Activated naive CD4-positive, alpha-beta T cell treated with anti-CD3 and anti-CD28 coated beads, Interleukin-2, amount 50 U/mL, for 24 hours (primary cell): Measurements from ENCODE around the gene SLC4A5.

Experiments
- H3K27ac Mint-ChIP-seq: one replicate; pipeline ENCODE4 v1.8.0; 2021; ENCODE audit warnings: mild to moderate bottlenecking, mixed read lengths
- H3K27me3 Mint-ChIP-seq: one replicate; pipeline ENCODE4 v1.8.0; 2021; ENCODE audit warnings: mixed read lengths
- H3K36me3 Mint-ChIP-seq: one replicate; pipeline ENCODE4 v1.8.0; 2021; ENCODE audit warnings: mixed read lengths
- H3K4me1 Mint-ChIP-seq: one replicate; pipeline ENCODE4 v1.8.0; 2021; ENCODE audit warnings: mixed read lengths
- H3K4me3 Mint-ChIP-seq: one replicate; pipeline ENCODE4 v1.8.0; 2021; ENCODE audit warnings: mild to moderate bottlenecking, mixed read lengths
- H3K9me3 Mint-ChIP-seq: one replicate; pipeline ENCODE4 v1.8.0; 2021; ENCODE audit warnings: mixed read lengths

The SLC4A5 gene

DNA sequence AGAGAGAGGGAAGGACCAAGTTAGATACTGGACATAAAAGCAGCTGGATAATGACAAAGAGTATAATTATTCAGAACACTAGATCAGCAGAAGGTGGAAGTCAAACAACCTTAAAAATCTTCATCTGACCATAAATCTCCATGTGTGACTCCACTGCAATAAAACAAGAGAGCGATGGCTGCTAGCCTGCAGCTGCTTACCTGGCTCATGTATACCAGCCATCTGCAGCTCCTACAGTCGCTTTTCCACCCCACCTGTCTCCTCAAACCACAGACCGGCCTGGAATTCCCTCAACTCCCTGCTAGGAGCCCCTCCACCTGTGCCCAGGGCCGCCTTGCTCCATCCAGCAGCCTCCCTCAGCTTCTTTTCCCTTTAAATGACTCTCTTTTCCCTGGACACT, 64.5 kb downstream of the SLC4A5 start:
- H3K27ac Mint-ChIP-seq, result no peak overlapping the region

DNA sequence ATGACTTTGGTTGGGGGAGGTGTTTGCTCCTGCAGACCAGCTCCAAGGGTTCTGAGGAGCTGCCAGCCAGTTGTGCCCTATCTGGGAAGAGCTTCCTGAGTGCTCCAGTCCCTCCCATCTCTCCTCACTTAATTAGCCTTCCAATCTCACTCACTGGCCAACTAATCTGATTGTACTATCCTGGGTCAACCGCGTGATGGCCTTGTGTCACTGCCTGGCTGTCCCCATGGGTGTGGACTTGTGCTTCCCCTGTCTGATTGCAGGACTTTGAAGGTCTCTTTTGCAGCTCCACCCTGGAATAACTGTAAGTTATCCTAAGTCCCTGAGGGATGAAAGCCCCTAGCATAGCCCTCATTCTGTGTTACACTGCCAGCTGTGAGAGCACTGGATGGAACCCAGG, 65.0 kb downstream of the SLC4A5 start:
- Mint-ChIP-seq H3K36me3 (peaks cover 3% of the 10 kb centered on the region), H3K27me3 (no peaks in the 10 kb centered on the region), H3K4me3 (no peak overlapping the region), H3K27ac (no peak overlapping the region), H3K4me1 (no peaks in the 10 kb centered on the region), H3K9me3 (no peaks in the 10 kb centered on the region)

More for the DNA sequence above, 64.5 kb downstream of the SLC4A5 start:
- H3K36me3 Mint-ChIP-seq, result peaks cover 5% of the 10 kb centered on the region
- no peaks in the 10 kb centered on the region for H3K4me1 Mint-ChIP-seq
- no peak overlapping the region for H3K4me3 Mint-ChIP-seq
- H3K27me3 Mint-ChIP-seq, result no peaks in the 10 kb centered on the region
- no peaks in the 10 kb centered on the region for H3K9me3 Mint-ChIP-seq

DNA sequence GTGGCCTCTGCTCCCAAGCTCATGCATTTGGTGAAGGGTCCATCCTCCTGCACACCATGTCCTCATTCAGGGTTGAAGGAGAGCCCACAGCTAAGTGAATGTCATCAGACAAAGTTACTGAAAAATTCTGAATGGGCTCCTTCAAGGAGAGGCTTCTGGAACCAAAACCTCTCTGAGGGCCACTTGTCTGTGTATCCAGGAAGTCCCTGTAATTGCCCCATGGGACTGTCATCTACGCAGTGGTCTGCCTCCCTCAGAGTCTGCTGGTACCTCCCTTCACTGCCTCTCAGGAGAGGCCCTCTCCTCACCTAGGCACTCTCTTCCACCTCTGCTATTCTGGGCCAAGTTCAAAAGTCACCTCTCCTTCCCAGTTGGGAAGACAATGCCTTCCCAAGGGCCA, 68.0 kb downstream of the SLC4A5 start:
- peaks cover 3% of the 10 kb centered on the region for H3K36me3 Mint-ChIP-seq
- H3K4me3 Mint-ChIP-seq, result no peak overlapping the region
- no peaks in the 10 kb centered on the region for H3K4me1 Mint-ChIP-seq
- no peak overlapping the region for H3K27ac Mint-ChIP-seq
- H3K27me3 Mint-ChIP-seq, result no peaks in the 10 kb centered on the region
- no peaks in the 10 kb centered on the region for H3K9me3 Mint-ChIP-seq

DNA sequence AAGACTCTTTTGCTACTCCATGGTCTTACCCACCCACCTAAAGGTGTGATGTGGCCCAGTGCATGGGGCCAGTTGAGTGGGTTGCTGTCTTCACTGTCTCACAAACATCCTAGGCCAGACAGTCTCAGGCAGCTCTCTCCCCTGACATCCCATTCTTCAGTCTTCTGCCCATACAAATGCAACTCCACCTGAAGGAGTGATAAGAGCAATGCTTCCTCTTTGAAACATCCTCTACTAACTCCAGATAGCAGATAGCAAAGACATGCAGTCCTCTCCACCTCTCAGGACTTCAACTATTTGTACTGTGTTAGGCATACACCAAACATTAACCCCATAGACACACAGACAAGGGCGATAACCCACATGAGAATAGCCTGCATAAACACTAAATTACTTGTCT, 73.5 kb downstream of the SLC4A5 start:
- Mint-ChIP-seq H3K4me1 (peaks cover 21% of the 10 kb centered on the region), H3K36me3 (peaks cover 3% of the 10 kb centered on the region), H3K27ac (peak overlapping the region; percentile 43), H3K4me3 (no peak overlapping the region), H3K9me3 (no peaks in the 10 kb centered on the region), H3K27me3 (no peaks in the 10 kb centered on the region)

DNA sequence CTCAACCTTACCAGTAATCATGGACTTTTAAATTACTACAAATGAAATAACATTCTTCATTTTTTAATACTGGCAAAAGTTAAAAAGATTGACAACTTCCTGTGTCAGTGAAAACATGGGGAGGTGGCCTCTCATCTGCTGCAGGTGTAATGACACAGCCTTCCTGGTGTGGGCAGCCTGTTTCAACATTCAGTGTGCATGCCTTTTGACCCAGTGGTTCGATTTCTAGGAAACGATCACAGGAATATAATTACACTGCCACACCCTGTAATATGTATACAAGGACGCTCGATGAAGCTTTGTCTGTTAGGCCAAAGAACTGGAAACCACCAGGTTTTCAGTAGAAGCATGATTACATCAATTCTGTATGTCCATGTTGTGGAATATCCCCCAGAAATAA, 76.1 kb downstream of the SLC4A5 start:
- Mint-ChIP-seq H3K27ac (no peak overlapping the region), H3K36me3 (peaks cover 3% of the 10 kb centered on the region), H3K4me1 (peaks cover 21% of the 10 kb centered on the region), H3K9me3 (no peaks in the 10 kb centered on the region), H3K4me3 (peak overlapping the region; percentile 20), H3K27me3 (no peaks in the 10 kb centered on the region)

DNA sequence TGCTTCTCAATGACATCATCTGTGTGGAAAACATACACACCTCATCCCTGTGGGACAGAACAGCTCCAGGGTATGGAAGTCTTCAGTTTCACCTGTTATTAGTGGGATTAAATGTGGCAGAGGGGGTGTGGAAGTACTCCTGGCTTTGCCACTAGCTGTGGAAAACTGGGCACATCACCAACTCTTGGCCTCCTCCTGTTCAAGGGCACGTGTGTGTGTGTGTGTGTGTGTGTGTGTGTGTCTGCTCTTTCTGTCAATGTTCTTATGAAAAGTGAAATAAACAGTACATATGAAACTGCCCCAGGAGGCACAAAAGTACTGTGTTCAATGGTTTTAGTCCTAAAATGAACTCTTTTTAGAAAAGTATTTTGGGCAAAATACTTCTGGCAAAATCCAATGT, 78.9 kb downstream of the SLC4A5 start:
- Mint-ChIP-seq H3K4me3 (no peak overlapping the region), H3K4me1 (peaks cover 16% of the 10 kb centered on the region), H3K27ac (no peak overlapping the region), H3K27me3 (no peaks in the 10 kb centered on the region), H3K36me3 (peaks cover 2% of the 10 kb centered on the region), H3K9me3 (no peaks in the 10 kb centered on the region)

DNA sequence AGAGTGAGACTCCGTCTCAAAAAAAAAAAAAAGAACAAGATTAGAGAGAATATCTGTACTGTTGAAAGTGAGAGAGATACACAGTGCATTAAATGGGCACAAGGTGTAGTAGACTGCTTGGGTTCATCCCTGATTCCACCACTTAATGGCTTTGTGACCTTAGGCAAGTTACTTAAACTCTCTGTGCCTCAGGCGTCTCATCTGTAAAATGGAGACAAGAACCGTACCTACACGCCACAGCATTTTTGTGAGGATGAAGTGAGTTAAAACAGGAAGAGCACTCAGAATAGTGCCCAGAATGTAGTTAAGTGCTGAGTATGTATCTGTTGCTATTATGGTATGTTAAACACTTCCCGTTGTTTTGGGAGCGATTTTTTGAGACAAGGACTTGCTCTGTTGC, 80.5 kb downstream of the SLC4A5 start:
- no peaks in the 10 kb centered on the region for H3K27me3 Mint-ChIP-seq
- H3K4me3 Mint-ChIP-seq, result no peak overlapping the region
- peaks cover 13% of the 10 kb centered on the region for H3K4me1 Mint-ChIP-seq
- no peaks in the 10 kb centered on the region for H3K9me3 Mint-ChIP-seq
- H3K36me3 Mint-ChIP-seq, result peaks cover 2% of the 10 kb centered on the region
- H3K27ac Mint-ChIP-seq, result no peak overlapping the region

DNA sequence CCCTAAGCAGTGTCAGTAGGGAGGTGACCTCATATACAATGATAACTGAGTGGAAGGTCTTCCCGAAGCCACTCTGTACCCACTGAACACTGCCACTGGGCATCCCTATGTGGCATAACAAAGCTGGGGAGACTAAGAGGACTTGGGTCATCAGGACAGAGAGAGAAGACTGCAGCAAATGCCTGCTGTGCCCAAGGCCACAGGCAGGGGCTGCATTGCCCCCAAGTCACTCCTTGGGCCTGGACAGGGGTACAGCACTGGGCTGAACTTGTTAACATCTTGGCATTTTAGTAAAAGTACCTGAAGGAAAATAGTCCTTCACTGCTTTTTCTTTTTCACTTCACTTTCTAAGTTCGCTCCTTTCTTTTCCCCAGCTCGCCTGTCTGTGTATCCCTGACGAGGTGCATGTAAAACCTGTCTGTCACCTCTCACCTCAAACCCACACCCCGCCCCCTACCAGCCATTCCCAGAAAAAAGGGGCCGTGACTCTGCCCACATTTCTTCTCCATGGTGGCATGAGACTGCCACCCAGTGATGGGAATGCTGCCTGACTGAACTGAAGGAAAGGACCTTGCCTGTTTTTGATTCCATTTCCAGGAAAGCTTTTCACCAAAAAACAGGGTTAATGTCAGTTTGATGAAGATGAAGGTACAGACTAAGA, 81.9 kb downstream of the SLC4A5 start:
- peaks cover 2% of the 10 kb centered on the region for H3K36me3 Mint-ChIP-seq
- no peaks in the 10 kb centered on the region for H3K9me3 Mint-ChIP-seq
- H3K4me1 Mint-ChIP-seq, result peaks cover 4% of the 10 kb centered on the region
- H3K4me3 Mint-ChIP-seq, result no peak overlapping the region
- H3K27me3 Mint-ChIP-seq, result no peaks in the 10 kb centered on the region
- no peak overlapping the region for H3K27ac Mint-ChIP-seq

DNA sequence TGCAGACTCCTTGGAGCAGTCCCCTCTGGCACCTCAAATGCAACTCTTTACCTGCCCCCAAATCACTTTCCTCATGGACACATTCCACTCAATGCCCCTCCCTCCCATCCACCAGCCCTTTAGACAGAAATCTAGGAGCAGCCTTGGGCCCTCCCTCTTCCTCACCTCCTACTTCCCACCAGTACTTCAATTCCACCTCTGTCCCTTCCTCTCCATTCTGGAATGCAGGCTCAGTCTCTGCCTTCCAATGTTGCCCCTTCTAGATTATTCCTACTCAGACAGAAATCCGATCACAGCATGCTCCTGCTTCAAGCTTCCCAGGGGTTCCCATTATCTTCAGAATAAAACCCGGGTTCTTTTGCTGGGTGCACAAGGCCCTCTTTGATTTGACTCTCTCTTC, 82.7 kb downstream of the SLC4A5 start:
- no peaks in the 10 kb centered on the region for H3K9me3 Mint-ChIP-seq
- H3K27me3 Mint-ChIP-seq, result no peaks in the 10 kb centered on the region
- H3K4me1 Mint-ChIP-seq, result no peaks in the 10 kb centered on the region
- no peak overlapping the region for H3K4me3 Mint-ChIP-seq
- peaks cover 2% of the 10 kb centered on the region for H3K36me3 Mint-ChIP-seq
- no peak overlapping the region for H3K27ac Mint-ChIP-seq

DNA sequence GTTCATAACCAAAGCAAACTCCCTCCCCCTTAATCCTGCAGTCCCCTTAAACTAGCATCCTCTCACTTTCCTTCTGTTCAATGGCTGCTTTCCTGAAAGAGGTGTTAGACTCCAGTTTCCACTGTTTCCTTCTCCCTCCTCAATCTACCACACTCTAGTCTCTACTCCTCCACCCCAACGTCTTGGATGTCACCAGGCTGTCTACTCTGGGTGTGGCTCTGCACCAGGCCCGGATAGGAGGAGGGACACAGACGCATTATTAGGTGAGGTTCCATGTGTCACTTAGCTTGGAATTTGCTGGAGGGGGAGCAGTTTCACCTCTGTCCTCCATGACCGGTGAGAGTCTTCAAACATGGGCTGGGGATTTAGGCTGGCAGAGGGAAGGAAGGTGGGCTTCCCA, 83.5 kb downstream of the SLC4A5 start:
- Mint-ChIP-seq H3K27me3 (no peaks in the 10 kb centered on the region), H3K4me1 (no peaks in the 10 kb centered on the region), H3K36me3 (peaks cover 2% of the 10 kb centered on the region), H3K27ac (peak overlapping the region; percentile 47), H3K9me3 (no peaks in the 10 kb centered on the region), H3K4me3 (no peak overlapping the region)

DNA sequence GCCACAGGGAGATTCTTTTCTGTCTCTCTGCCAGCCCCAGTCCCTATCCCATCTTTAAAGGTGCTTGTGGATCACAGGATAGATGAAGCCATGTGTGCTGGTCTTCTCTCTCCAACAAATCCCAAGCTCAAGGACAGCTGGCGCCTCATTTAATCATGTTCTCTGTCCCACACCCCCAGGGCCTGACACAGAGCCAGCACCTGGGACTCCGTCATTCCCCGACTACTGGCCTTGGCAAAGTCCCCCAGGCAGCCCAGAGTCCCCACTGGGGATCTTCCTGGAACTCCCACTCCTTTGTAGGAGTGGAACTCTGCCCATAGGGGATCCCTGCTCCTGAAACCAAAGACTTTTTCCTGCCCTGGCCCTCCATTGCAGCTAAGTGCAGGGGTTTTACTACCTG, 84.0 kb downstream of the SLC4A5 start:
- peaks cover 2% of the 10 kb centered on the region for H3K36me3 Mint-ChIP-seq
- no peak overlapping the region for H3K4me3 Mint-ChIP-seq
- H3K27ac Mint-ChIP-seq, result no peak overlapping the region
- H3K9me3 Mint-ChIP-seq, result no peaks in the 10 kb centered on the region
- H3K4me1 Mint-ChIP-seq, result no peaks in the 10 kb centered on the region
- H3K27me3 Mint-ChIP-seq, result no peaks in the 10 kb centered on the region

DNA sequence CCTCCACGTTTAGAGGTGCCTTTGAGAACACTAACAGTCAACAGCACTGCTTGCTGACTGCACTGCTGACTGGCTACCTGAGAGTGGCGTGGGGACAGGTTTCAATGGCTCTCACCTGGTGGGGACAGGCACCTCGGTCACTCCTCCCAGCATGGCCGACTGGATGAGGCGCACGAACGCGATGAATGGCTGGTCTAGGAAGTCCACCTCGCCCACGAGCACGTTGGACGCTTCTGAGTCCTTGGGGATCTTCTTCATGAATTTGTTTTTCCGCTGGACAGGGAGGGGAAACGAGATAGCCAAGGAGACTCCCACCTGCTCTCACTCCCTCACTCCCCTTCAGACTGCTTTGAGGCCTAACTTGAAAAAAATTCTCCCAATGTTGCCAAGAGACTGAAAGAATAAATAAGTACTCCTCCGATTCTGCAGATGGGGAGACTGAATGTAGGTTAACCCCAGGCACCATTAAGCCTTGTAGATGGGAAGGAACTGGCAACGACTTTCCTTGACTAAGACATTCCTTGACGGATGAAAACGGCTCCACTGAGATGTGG, 87.5 kb downstream of the SLC4A5 start:
- Mint-ChIP-seq H3K4me1 (no peaks in the 10 kb centered on the region), H3K4me3 (no peak overlapping the region), H3K9me3 (no peaks in the 10 kb centered on the region), H3K36me3 (no peaks in the 10 kb centered on the region), H3K27ac (no peak overlapping the region), H3K27me3 (no peaks in the 10 kb centered on the region)

DNA sequence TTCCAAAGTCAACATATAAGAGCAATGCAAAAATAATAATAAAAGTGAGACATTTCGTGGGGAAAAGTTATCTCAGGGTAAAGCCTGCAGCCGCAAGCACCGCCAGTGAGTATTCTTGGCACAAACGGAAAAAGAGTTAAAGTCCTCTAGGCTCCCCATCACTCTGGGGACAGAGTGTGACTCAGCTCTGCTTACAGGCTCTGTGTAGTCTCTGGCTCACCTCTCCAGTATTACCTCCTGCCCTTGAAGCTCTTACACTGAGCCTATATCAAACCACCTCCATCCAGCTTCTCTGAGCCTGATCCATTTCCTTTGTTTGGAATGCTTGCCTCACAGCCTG, 89.3 kb downstream of the SLC4A5 start:
- Mint-ChIP-seq H3K9me3 (no peaks in the 10 kb centered on the region), H3K27me3 (no peaks in the 10 kb centered on the region), H3K27ac (no peak overlapping the region), H3K4me1 (peaks cover 4% of the 10 kb centered on the region), H3K36me3 (no peaks in the 10 kb centered on the region), H3K4me3 (no peak overlapping the region)

DNA sequence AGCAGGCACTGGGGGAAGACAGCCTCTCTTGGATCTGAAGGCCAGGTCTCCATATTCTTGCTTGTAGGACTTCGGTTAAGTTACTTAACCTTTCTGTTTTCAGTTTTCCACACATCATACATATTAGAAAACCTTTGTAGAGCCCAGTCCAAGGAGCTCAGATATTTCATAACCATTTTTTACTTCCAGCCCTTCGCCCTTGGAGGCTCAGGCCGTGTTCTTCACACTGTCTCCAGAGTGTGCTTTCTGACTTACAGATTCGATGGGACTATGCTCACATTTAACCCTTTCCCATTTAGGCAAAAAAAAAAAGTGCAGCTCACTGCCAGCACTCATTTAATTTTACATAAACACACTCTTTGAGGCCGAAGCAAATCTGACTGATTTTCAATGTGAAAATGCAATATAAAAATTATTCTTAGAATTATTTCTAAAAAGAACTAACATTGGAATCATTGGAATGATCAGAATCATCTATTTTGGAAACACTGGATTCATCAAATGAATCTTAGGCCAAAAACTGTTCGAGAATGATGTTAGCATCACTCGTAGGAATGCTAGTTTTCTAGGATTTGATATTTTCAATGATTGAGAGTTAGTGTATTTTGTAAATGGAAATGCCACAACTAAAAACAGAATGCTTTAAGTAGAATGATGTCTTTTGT, 89.8 kb downstream of the SLC4A5 start:
- Mint-ChIP-seq H3K4me3 (no peak overlapping the region), H3K36me3 (no peaks in the 10 kb centered on the region), H3K4me1 (peaks cover 4% of the 10 kb centered on the region), H3K27me3 (no peaks in the 10 kb centered on the region), H3K9me3 (no peaks in the 10 kb centered on the region), H3K27ac (no peak overlapping the region)

DNA sequence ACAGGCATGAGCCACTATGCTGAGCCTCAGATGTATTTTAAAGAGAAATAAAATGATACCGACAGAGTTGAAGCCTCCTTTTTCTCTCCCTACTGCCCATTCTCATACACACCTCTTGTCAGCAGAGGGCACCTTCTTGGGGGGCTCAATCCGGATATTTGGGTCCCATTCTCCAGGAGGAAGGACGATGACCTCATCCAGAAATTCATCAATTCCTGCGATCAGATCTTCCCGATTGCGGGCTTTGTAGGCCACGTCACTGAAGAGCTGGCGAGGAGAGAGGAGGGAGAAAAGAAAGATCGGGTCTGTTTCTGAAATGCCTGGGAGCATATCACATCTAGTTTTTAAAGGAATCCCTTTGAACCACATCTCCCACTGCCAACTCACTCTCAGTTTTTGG, 90.4 kb downstream of the SLC4A5 start:
- Mint-ChIP-seq H3K27me3 (no peaks in the 10 kb centered on the region), H3K36me3 (no peaks in the 10 kb centered on the region), H3K4me1 (peaks cover 4% of the 10 kb centered on the region), H3K9me3 (no peaks in the 10 kb centered on the region), H3K27ac (no peak overlapping the region), H3K4me3 (no peak overlapping the region)

DNA sequence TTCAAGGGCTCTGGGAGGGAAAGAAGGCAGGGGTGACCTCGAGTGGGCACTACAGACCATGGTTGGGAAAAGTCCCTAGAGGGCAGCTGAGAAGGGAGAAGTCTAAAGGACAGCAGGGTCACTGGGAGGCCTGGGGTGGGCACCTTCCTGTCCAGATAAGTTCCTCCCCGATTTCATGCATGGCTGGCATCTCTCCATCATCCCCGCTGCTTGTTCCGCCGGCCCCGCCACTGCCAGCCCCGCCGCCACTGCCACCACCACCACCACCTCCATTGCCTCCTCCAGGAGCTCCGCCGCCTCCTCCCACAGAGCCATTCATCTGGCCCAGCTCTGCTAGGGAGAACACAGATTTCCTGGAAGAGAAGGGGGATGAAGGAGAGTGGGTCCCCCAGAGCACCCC, 91.2 kb downstream of the SLC4A5 start:
- H3K27ac Mint-ChIP-seq, result no peak overlapping the region
- no peak overlapping the region for H3K4me3 Mint-ChIP-seq
- H3K36me3 Mint-ChIP-seq, result no peaks in the 10 kb centered on the region
- no peaks in the 10 kb centered on the region for H3K9me3 Mint-ChIP-seq
- H3K27me3 Mint-ChIP-seq, result no peaks in the 10 kb centered on the region
- peaks cover 4% of the 10 kb centered on the region for H3K4me1 Mint-ChIP-seq
